Ovary (tissue), 9 donors: Measurements from ENCODE around the gene KRTAP4-11. TPM values are rescaled to one million over a fixed set of nuclear protein-coding genes. Genes with fewer than 3 reads are reported as not detected.
"Not testable (repeated sequence)": the region's sequence is repeated elsewhere in the genome, so short reads cannot be mapped to it uniquely, and the experiment has no call there.

Source experiments
- DNase-seq, 5 donors: peaks; one replicate each; pipeline ENCODE4 v3.0.0-alpha.2; 2019 to 2020
- H3K27ac ChIP-seq, 2 donors: fragments of 200-600 bp; one replicate each; pipeline versions ENCODE4 v1.5.1 to v1.8.0; 2019 to 2022
- H3K27me3 ChIP-seq: fragments of 200-600 bp; one replicate; pipeline ENCODE4 v1.8.0; 2022
- H3K36me3 ChIP-seq: fragments of 200-600 bp; sonication (generic); one replicate; pipeline ENCODE4 v1.5.1; 2019
- H3K4me1 ChIP-seq: one replicate; pipeline ENCODE4 v1.8.1; 2013; ENCODE audit warnings: mild to moderate bottlenecking, moderate library complexity; ENCODE audit not compliant: insufficient read depth
- H3K4me3 ChIP-seq: fragments of 200-600 bp; sonication (generic); one replicate; pipeline ENCODE4 v1.5.1; 2017
- H3K9me3 ChIP-seq, 2 donors: fragments of 200-600 bp in 1 of 2; sonication (generic) in 1 of 2; one replicate each; pipeline versions ENCODE4 v1.5.1 to v1.8.1; 2013 to 2019; ENCODE audit warnings: mild to moderate bottlenecking in 1 of 2, moderate library complexity in 1 of 2
- CTCF ChIP-seq, 3 donors: fragments of 450-650 bp in 2 of 3; fragments of 200-600 bp in 1 of 3; IDR thresholded peaks; one replicate each; pipeline versions ENCODE4 v1.5.1 to v1.8.0; 2016 to 2022; ENCODE audit warnings: antibody characterized with exemption in 3 of 3, mild to moderate bottlenecking in 1 of 3
- EP300 ChIP-seq: sonication (generic); formaldehyde crosslinking; IDR thresholded peaks from one replicate; pipeline ENCODE4 v1.6.1; 2017; ENCODE audit warnings: antibody characterized with exemption
- POLR2A ChIP-seq: fragments of 450-650 bp; IDR thresholded peaks from one replicate; pipeline ENCODE4 v1.6.1; 2017; ENCODE audit warnings: antibody characterized with exemption, mild to moderate bottlenecking, moderate library complexity
- WGBS, 3 donors: extraction: QIAGEN DNeasy Blood & Tissue Kit in 1 of 3; methylation state at CpG; one replicate each; pipeline versions ENCODE4 v1.1.5 to v1.1.7; 2013 to 2017; 5-methylcytosine and 5-hydroxymethylcytosine counted together
- intact Hi-C, 4 donors: fragments of 100-400 bp; cut with DNase I; formaldehyde crosslinking; loops; one replicate each; pipeline versions ENCODE4 v1.11.0 to v1.15.1; 2022 to 2023
- polyA plus RNA-seq, 2 donors: library from polyadenylated mRNA; stranded (reverse); fragments of 200-250 nt in 1 of 2; fragments of 350-450 nt in 1 of 2; fragmentation: Illumina TruSeq in 1 of 2; extraction: RNeasy Lipid Tissue Mini Kit (QIAGEN cat#74804) in 1 of 2; gene quantifications; one replicate each; pipeline ENCODE4 v1.2.3, GENCODE V29; 2013 to 2014
- total RNA-seq, 7 donors: library from RNA; depleted of rRNA in 2 of 7; stranded (reverse); fragments of >200 nt in 2 of 7; fragmentation: NEBNext Ultra II Directional in 3 of 7; extraction: Animal tissue kit (Norgen Biotek cat#: 25700) in 3 of 7; gene quantifications; one replicate each; pipeline versions ENCODE4 v1.1.0 to v1.2.4, GENCODE V29; 2016 to 2023
- donor health status: DM: no; HTN: no; CAD: no; lungs with moderate emphysema.
- donor health status: DM: no; HTN: no; CAD: no.
- donor health status: Bipolar disorder and iron deficiency.
- donor health status: DM: yes; HTN: yes; CAD: no.
- donor health status: DM: no; HTN: no; CAD: no.
- donor health status: DM: yes; HTN: yes; CAD: no.

The KRTAP4-11 gene
- total and polyA plus RNA-seq, 9 donors: not detected

- Histone ChIP-seq H3K27me3 (no peaks in the 10 kb centered on the region), H3K9me3 (no peaks in the 10 kb centered on the region), H3K27ac (no peak within 1 kb of the TSS), H3K4me3 (no peak within 1 kb of the TSS), H3K4me1 (no peaks in the 10 kb centered on the region), H3K36me3 (no peaks in the 10 kb centered on the region)
- no peak for DNase-seq
- intact Hi-C loops: no loop called here
- 47 to 64% (median 55%) methylated on average over 4 of the region's 4 CpGs for WGBS, 3 donors
- TF ChIP-seq CTCF (IDR thresholded peaks at IDR 0.05) (no peak), EP300 (no peak), POLR2A (no peak)
These were observed 20.1 kb downstream of the KRTAP4-11 start, which contains the start of gene KRTAP4-8 for GRCh38 chr17:41098042-41098441. KRTAP4-8 (minus strand) TSS chr17:41098142; CDS start chr17:41098084, 58 bp downstream.

GRCh38 chr17:41096055-41096454 lies 22.1 kb downstream of the KRTAP4-11 start:
- no peak for DNase-seq
- WGBS, 3 donors: 77 to 84% (median 83%) methylated on average over 7 of the region's 7 CpGs
- H3K9me3 ChIP-seq: no peaks in the 10 kb centered on the region
- H3K4me1 ChIP-seq: no peaks in the 10 kb centered on the region
- H3K27ac ChIP-seq: no peak overlapping the region
- intact Hi-C loops: no loop called here
- H3K27me3 ChIP-seq: no peaks in the 10 kb centered on the region
- no peaks in the 10 kb centered on the region for H3K36me3 ChIP-seq
- H3K4me3 ChIP-seq: no peak overlapping the region
- TF ChIP-seq POLR2A: no peak
- TF ChIP-seq CTCF (IDR thresholded peaks at IDR 0.05): no peak
- no peak for TF ChIP-seq EP300

- H3K4me1 ChIP-seq, intact Hi-C loops: not testable (repeated sequence)
- 42 to 56% (median 42%) methylated on average over 4 of the region's 4 CpGs for WGBS, 3 donors
These were observed 29.3 kb downstream of the KRTAP4-11 start for GRCh38 chr17:41088760-41089352.

GRCh38 chr17:41084100-41084856 lies 33.9 kb downstream of the KRTAP4-11 start, which contains the start of gene KRTAP4-7:
KRTAP4-7 (plus strand) TSS chr17:41084150; CDS start chr17:41084207, 57 bp downstream.
- H3K27ac ChIP-seq, H3K36me3 ChIP-seq, H3K27me3 ChIP-seq, H3K4me3 ChIP-seq, H3K4me1 ChIP-seq, DNase-seq, intact Hi-C loops, H3K9me3 ChIP-seq: not testable (repeated sequence)
- WGBS, 3 donors: 60 to 72% (median 71%) methylated on average over 7 to 11 of the region's 14 CpGs

More at GRCh38 chr17:41088760-41089352, 29.3 kb downstream of the KRTAP4-11 start:
- H3K27ac ChIP-seq, H3K27me3 ChIP-seq, DNase-seq, H3K9me3 ChIP-seq, H3K4me3 ChIP-seq, H3K36me3 ChIP-seq: not testable (repeated sequence)

GRCh38 chr17:41083427-41083826 lies 34.7 kb downstream of the KRTAP4-11 start:
- DNase-seq, intact Hi-C loops, H3K4me1 ChIP-seq, H3K36me3 ChIP-seq, H3K4me3 ChIP-seq, H3K27me3 ChIP-seq, H3K27ac ChIP-seq, H3K9me3 ChIP-seq: not testable (repeated sequence)
- WGBS, 3 donors: 80 to 86% (median 82%) methylated on average over 2 of the region's 2 CpGs

GRCh38 chr17:41082626-41083025 lies 35.5 kb downstream of the KRTAP4-11 start:
- TF ChIP-seq POLR2A: no peak
- TF ChIP-seq EP300: no peak
- no peak for TF ChIP-seq CTCF (IDR thresholded peaks at IDR 0.05)
- Histone ChIP-seq H3K27me3 (no peaks in the 10 kb centered on the region), H3K4me3 (no peak overlapping the region), H3K9me3 (no peaks in the 10 kb centered on the region), H3K27ac (no peak overlapping the region), H3K36me3 (no peaks in the 10 kb centered on the region), H3K4me1 (no peaks in the 10 kb centered on the region)
- 37 to 50% (median 47%) methylated on average over 4 of the region's 4 CpGs for WGBS, 3 donors
- DNase-seq: no peak
- intact Hi-C loops: no loop called here
